ENCODE results near the gene DAP.

- TF ChIP-seq CTCF (IDR thresholded peaks at IDR 0.05) = no peak
- no peak for TF ChIP-seq POLR2A (IDR thresholded peaks at IDR 0.05)
These were observed 39.8 kb upstream of the DAP start for GRCh38 chr5:10800852-10801251.
